Activated CD8-positive, alpha-beta T cell treated with anti-CD3 and anti-CD28 coated beads for 36 hours (primary cell): ENCODE measurements around the gene SPAG16. TPM values are rescaled to one million over a fixed set of nuclear protein-coding genes. Genes with fewer than 3 reads are reported as not detected.

ENCODE experiments used
- ATAC-seq: fragments of 200-7000 bp; cut with Tn5 transposase; one replicate; pipeline ENCODE4 v1.10.0; 2021; ENCODE audit warnings: mild to moderate bottlenecking, moderate library complexity
- CTCF ChIA-PET: fragments of 350-600 bp; sonication (Branson Sonifier 250); formaldehyde crosslinking; loops from one replicate; lab custom pipeline; 2021; ENCODE audit warnings: antibody characterized with exemption; lab: Charles Lee
- POLR2A ChIA-PET: fragments of 350-600 bp; sonication (Branson Sonifier 250); formaldehyde crosslinking; loops from one replicate; lab custom pipeline; 2021; ENCODE audit warnings: antibody characterized with exemption; lab: Charles Lee
- DNase-seq: peaks from one replicate; pipeline ENCODE4 v3.0.0-alpha.2; 2020
- H3K27ac Mint-ChIP-seq: one replicate; pipeline ENCODE4 v1.8.0; 2021; ENCODE audit warnings: mild to moderate bottlenecking, mixed read lengths
- H3K27me3 Mint-ChIP-seq: one replicate; pipeline ENCODE4 v1.8.0; 2021; ENCODE audit warnings: mixed read lengths
- H3K36me3 Mint-ChIP-seq: one replicate; pipeline ENCODE4 v1.8.0; 2021; ENCODE audit warnings: low read depth, mixed read lengths
- H3K4me1 Mint-ChIP-seq: one replicate; pipeline ENCODE4 v1.8.0; 2021; ENCODE audit warnings: low read depth, mixed read lengths
- H3K4me3 Mint-ChIP-seq: one replicate; pipeline ENCODE4 v1.8.0; 2021; ENCODE audit warnings: mild to moderate bottlenecking, moderate library complexity, mixed read lengths
- H3K9me3 Mint-ChIP-seq: one replicate; pipeline ENCODE4 v1.8.0; 2021; ENCODE audit warnings: mixed read lengths
- CTCF ChIP-seq: fragments of 200-600 bp; IDR thresholded peaks from one replicate; pipeline ENCODE4 v1.8.0; 2022; ENCODE audit warnings: antibody characterized with exemption, mild to moderate bottlenecking
- intact Hi-C: fragments of 100-400 bp; cut with micrococcal nuclease; formaldehyde crosslinking; loops from one replicate; pipeline ENCODE4 v1.10.0; 2022
- total RNA-seq, 2 experiments: library from RNA; stranded (reverse); gene quantifications; one replicate each; pipeline ENCODE4 v1.2.3, GENCODE V29; 2021

SPAG16 gene
- total RNA-seq, 2 experiments from 2014 or later = 9.4 to 11.7 TPM

- intact Hi-C loops = no loop called here
- Mint-ChIP-seq H3K36me3 (no peaks in the 10 kb centered on the region), H3K27ac (no peak overlapping the region), H3K9me3 (no peaks in the 10 kb centered on the region), H3K4me1 (no peaks in the 10 kb centered on the region), H3K4me3 (no peak overlapping the region), H3K27me3 (no peaks in the 10 kb centered on the region)
- POLR2A ChIA-PET = no interaction called here
- ATAC-seq (no peak), DNase-seq (no peak)
- no peak for TF ChIP-seq CTCF
- CTCF ChIA-PET = no interaction called here
Measured at GRCh38 chr2:214220251-214220650, 936.0 kb downstream of the SPAG16 start.

GRCh38 chr2:214226061-214226460 lies 941.8 kb downstream of the SPAG16 start:
- intact Hi-C loops = no loop called here
- ChIA-PET POLR2A (no interaction called here), CTCF (no interaction called here)
- no peak for DNase-seq
- ATAC-seq = no peak
- Mint-ChIP-seq H3K27ac (no peak overlapping the region), H3K9me3 (no peaks in the 10 kb centered on the region), H3K27me3 (no peaks in the 10 kb centered on the region), H3K4me3 (no peak overlapping the region), H3K36me3 (no peaks in the 10 kb centered on the region), H3K4me1 (no peaks in the 10 kb centered on the region)
- TF ChIP-seq CTCF = no peak

GRCh38 chr2:214232271-214232670 lies 948.0 kb downstream of the SPAG16 start:
- TF ChIP-seq CTCF = no peak
- CTCF ChIA-PET = no interaction called here
- intact Hi-C loops = no loop called here
- Mint-ChIP-seq H3K27me3 (no peaks in the 10 kb centered on the region), H3K4me3 (no peak overlapping the region), H3K4me1 (no peaks in the 10 kb centered on the region), H3K36me3 (no peaks in the 10 kb centered on the region), H3K27ac (no peak overlapping the region), H3K9me3 (peaks cover 4% of the 10 kb centered on the region)
- DNase-seq (no peak), ATAC-seq (no peak)
- POLR2A ChIA-PET = no interaction called here

- Mint-ChIP-seq H3K36me3 (no peaks in the 10 kb centered on the region), H3K9me3 (peaks cover 4% of the 10 kb centered on the region), H3K27ac (no peak overlapping the region), H3K4me3 (no peak overlapping the region), H3K27me3 (no peaks in the 10 kb centered on the region), H3K4me1 (no peaks in the 10 kb centered on the region)
- ChIA-PET POLR2A (no interaction called here), CTCF (no interaction called here)
- no peak for TF ChIP-seq CTCF
- intact Hi-C loops = no loop called here
- ATAC-seq = no peak
- no peak for DNase-seq
Measured at GRCh38 chr2:214233164-214233563, 948.9 kb downstream of the SPAG16 start.

- POLR2A ChIA-PET = no interaction called here
- no peaks in the 10 kb centered on the region for H3K36me3 Mint-ChIP-seq
- intact Hi-C loops = no loop called here
- DNase-seq (no peak), ATAC-seq (no peak)
- H3K27ac Mint-ChIP-seq = no peak overlapping the region
- H3K4me3 Mint-ChIP-seq = no peak overlapping the region
- H3K27me3 Mint-ChIP-seq = no peaks in the 10 kb centered on the region
- CTCF ChIA-PET = no interaction called here
- H3K4me1 Mint-ChIP-seq = no peaks in the 10 kb centered on the region
- TF ChIP-seq CTCF = no peak
- no peaks in the 10 kb centered on the region for H3K9me3 Mint-ChIP-seq
Measured at GRCh38 chr2:214242797-214243196, 958.5 kb downstream of the SPAG16 start.
